A673 (cell line): ENCODE measurements around the gene CEP112. TPM values are rescaled to one million over a fixed set of nuclear protein-coding genes. Genes with fewer than 3 reads are reported as not detected.
"Not testable (repeated sequence)": the region's sequence is repeated elsewhere in the genome, so short reads cannot be mapped to it uniquely, and the experiment has no call there.

Experiments
- BruUV-seq: library from RNA; stranded (reverse); fragments of 400-500 nt; replicated peaks from 2 replicates; lab custom pipeline; 2021; lab: Mats Ljungman, UMichigan
- CTCF ChIA-PET: fragments of 300-600 bp; sonication (Branson Sonifier 250); formaldehyde crosslinking; loops from one replicate; lab custom pipeline; 2022; ENCODE audit warnings: antibody characterized with exemption; lab: Charles Lee
- POLR2A ChIA-PET: fragments of 300-600 bp; sonication (Branson Sonifier 250); formaldehyde crosslinking; loops from one replicate; lab custom pipeline; 2022; ENCODE audit warnings: antibody characterized with exemption; ENCODE audit not compliant: low non-redundant PET; lab: Charles Lee
- DNase-seq: peaks from one replicate; pipeline ENCODE4 v3.0.0-alpha.2; 2015; ENCODE audit warnings: low spot score
- H3K27ac ChIP-seq: fragments of 200-600 bp; sonication (generic); 2 replicates; pipeline ENCODE4 v1.5.1; 2016; ENCODE audit warnings: mixed run types, low read depth, mild to moderate bottlenecking, mixed read lengths, antibody characterized with exemption, low read length; ENCODE audit not compliant: poor library complexity, severe bottlenecking
- H3K27me3 ChIP-seq: fragments of 200-600 bp; sonication (generic); replicated peaks from 2 replicates; pipeline ENCODE4 v1.6.1; 2017; ENCODE audit warnings: mixed run types, low read depth, mild to moderate bottlenecking, mixed read lengths, antibody characterized with exemption, low read length; ENCODE audit not compliant: insufficient read depth, poor library complexity
- H3K36me3 ChIP-seq: fragments of 200-600 bp; sonication (generic); 2 replicates; pipeline ENCODE4 v1.6.1; 2016; ENCODE audit warnings: mixed run types, mild to moderate bottlenecking, mixed read lengths, antibody characterized with exemption, low read length; ENCODE audit not compliant: insufficient read depth, poor library complexity, severe bottlenecking
- H3K4me1 ChIP-seq: fragments of 200-600 bp; sonication (generic); 2 replicates; pipeline ENCODE4 v1.6.1; 2017; ENCODE audit warnings: mixed run types, mild to moderate bottlenecking, mixed read lengths, antibody characterized with exemption, low read length; ENCODE audit not compliant: insufficient read depth, poor library complexity, severe bottlenecking
- H3K4me3 ChIP-seq: fragments of 200-600 bp; sonication (generic); 2 replicates; pipeline ENCODE4 v1.5.1; 2016; ENCODE audit warnings: low read depth, mixed run types, mild to moderate bottlenecking, mixed read lengths, low read length; ENCODE audit not compliant: poor library complexity, severe bottlenecking
- H3K9me3 ChIP-seq: fragments of 200-600 bp; sonication (generic); 2 replicates; pipeline ENCODE4 v1.6.1; 2016; ENCODE audit warnings: mixed run types, low read depth, mild to moderate bottlenecking, mixed read lengths, antibody characterized with exemption, low read length; ENCODE audit not compliant: poor library complexity, severe bottlenecking
- EZH2 ChIP-seq: fragments of 200-600 bp; sonication (generic); IDR thresholded peaks from 2 replicates; pipeline ENCODE4 v1.6.1; 2017; ENCODE audit warnings: borderline replicate concordance, low read depth, mild to moderate bottlenecking, mixed read lengths, antibody characterized with exemption, low read length; ENCODE audit not compliant: poor library complexity, severe bottlenecking
- intact Hi-C: fragments of 100-400 bp; cut with micrococcal nuclease; formaldehyde crosslinking; loops from one replicate; pipeline ENCODE4 v1.10.0; 2022; ENCODE audit not compliant: unreplicated experiment
- total RNA-seq: library from RNA; stranded (reverse); gene quantifications from 2 replicates; pipeline ENCODE4 v1.2.3, GENCODE V29; 2021
- TF ChIP-seq, protein P1 (sequence below): fragments of 300-800, 200-600 bp; sonication (generic); conservative IDR thresholded peaks from 2 replicates; pipeline ENCODE4 v1.5.1; 2017; ENCODE audit warnings: low read depth, mild to moderate bottlenecking, antibody characterized with exemption, low read length, moderate library complexity, mixed read lengths

The CEP112 gene
- total RNA-seq, 1 experiment from 2014 or later, result 27.2 TPM

DNA sequence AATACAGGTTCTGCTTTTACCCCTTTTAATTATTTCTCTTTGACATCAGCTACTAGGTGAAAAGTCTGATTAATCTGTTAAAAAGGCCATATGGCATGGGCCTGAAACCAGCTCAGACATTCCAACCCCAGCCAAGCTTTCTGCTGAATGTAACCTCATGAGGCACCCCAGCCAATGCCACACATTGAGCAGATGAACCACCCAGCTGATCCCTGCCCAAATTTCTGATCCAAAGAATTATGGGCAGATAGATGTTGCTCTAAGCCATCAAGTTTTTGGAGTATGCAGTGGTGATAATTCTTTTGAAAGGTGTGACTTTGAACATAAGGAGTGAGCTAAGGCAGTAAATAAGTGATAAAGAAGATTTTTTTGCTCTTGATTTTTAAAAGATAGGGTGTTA is 452.9 kb downstream of the CEP112 start:
- intact Hi-C loops, result no loop called here
- ChIA-PET CTCF (no interaction called here), POLR2A (no interaction called here)
- Histone ChIP-seq H3K4me3 (no peak overlapping the region), H3K27ac (no peak overlapping the region), H3K4me1 (no peaks in the 10 kb centered on the region), H3K36me3 (no peaks in the 10 kb centered on the region), H3K9me3 (no peaks in the 10 kb centered on the region), H3K27me3 (no peaks in the 10 kb centered on the region)
- TF ChIP-seq, protein P1, sequence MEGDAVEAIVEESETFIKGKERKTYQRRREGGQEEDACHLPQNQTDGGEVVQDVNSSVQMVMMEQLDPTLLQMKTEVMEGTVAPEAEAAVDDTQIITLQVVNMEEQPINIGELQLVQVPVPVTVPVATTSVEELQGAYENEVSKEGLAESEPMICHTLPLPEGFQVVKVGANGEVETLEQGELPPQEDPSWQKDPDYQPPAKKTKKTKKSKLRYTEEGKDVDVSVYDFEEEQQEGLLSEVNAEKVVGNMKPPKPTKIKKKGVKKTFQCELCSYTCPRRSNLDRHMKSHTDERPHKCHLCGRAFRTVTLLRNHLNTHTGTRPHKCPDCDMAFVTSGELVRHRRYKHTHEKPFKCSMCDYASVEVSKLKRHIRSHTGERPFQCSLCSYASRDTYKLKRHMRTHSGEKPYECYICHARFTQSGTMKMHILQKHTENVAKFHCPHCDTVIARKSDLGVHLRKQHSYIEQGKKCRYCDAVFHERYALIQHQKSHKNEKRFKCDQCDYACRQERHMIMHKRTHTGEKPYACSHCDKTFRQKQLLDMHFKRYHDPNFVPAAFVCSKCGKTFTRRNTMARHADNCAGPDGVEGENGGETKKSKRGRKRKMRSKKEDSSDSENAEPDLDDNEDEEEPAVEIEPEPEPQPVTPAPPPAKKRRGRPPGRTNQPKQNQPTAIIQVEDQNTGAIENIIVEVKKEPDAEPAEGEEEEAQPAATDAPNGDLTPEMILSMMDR, result no peak
- TF ChIP-seq EZH2, result no peak
- BruUV-seq, result no TSS peak
- DNase-seq, result no peak

DNA sequence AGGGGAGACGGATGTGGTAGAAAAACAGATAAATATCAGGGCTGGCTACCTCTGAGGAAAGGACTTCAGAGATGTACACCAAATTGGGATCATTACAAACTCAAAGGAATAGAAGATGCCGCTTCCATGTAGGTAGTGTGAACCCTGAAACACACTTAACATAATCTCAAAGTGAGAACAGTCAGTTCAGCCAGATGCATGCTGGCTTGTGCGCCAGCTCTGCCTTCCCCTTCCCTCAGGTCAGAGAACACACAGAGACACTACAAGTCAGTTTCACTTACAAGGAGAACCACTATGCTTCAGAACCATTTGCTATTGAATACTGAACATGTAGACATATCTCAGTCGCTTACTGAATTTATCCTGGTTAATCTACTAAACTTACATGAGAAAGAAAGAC is 454.5 kb downstream of the CEP112 start:
- Histone ChIP-seq H3K4me3 (no peak overlapping the region), H3K27ac (no peak overlapping the region), H3K36me3 (no peaks in the 10 kb centered on the region), H3K27me3 (no peaks in the 10 kb centered on the region), H3K4me1 (no peaks in the 10 kb centered on the region), H3K9me3 (no peaks in the 10 kb centered on the region)
- intact Hi-C loops, result no loop called here
- no TSS peak for BruUV-seq
- no peak for DNase-seq
- CTCF ChIA-PET, result no interaction called here
- POLR2A ChIA-PET, result no interaction called here
- TF ChIP-seq EZH2, result no peak
- TF ChIP-seq, protein P1, result no peak

DNA sequence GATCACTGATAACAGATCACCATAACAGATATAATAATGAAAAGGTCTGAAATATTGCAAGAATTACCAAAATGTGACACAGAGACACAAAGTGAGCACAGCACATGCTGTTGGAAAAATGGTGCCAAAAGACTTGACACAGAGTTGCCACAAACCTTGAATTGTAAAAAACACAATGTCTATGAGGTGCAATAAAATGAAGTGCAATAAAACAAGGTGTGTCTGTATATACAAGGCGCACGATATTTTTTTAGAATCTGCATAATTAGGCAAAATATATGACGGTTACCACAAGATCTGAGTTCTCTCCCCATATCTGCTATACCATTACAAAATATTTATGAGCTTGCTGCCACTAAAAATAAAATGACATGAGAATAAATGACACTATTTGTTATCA is 458.6 kb downstream of the CEP112 start:
- ChIA-PET POLR2A (no interaction called here), CTCF (no interaction called here)
- intact Hi-C loops, result no loop called here

DNA sequence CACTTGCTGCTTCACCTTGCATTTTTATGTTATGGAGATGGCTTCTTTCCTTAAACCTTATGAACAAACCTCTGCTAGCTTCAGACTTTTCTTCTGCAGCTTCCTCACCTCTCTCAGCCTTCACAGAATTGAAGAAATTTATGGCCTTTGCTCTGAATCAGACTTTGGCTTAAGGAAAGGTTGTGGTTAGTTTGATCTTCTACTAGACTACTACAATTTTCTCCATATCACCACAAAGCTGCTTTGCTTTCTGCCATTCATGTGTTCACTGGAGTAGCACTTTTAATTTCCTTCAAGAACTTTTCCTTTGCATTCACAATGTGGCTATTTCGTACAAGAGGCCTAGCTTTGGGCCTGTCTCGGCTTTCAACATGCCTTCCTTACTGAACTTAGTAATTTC is 459.3 kb downstream of the CEP112 start:
- H3K9me3 ChIP-seq, BruUV-seq, intact Hi-C loops, POLR2A ChIA-PET, H3K4me3 ChIP-seq, H3K36me3 ChIP-seq, H3K27me3 ChIP-seq, CTCF ChIA-PET, H3K27ac ChIP-seq, DNase-seq, H3K4me1 ChIP-seq: not testable (repeated sequence)

More for the DNA sequence above, 458.6 kb downstream of the CEP112 start:
- Histone ChIP-seq H3K9me3 (no peaks in the 10 kb centered on the region), H3K36me3 (no peaks in the 10 kb centered on the region), H3K4me1 (no peaks in the 10 kb centered on the region), H3K4me3 (no peak overlapping the region), H3K27me3 (no peaks in the 10 kb centered on the region), H3K27ac (no peak overlapping the region)
- DNase-seq, result no peak
- TF ChIP-seq EZH2, result no peak
- TF ChIP-seq, protein P1, result no peak
- no TSS peak for BruUV-seq
